ENCODE data around the gene ATXN10. TPM values are rescaled to one million over a fixed set of nuclear protein-coding genes. Genes with fewer than 3 reads are reported as not detected.

ATXN10 gene
- total RNA-seq, 1 experiment from 2014 or later: 135 TPM

- ATAC-seq (no peak), DNase-seq (ENCODE audit: low read depth, low spot score) (no peak)
- no TSS peak for BruUV-seq (replicated peaks)
- Histone ChIP-seq H3K9me3 (ENCODE audit: control insufficient read depth in 1 of 2, insufficient read depth in 1 of 2, low read depth in 1 of 2, low read length in 2 of 2) (no peaks in the 10 kb centered on the region), H3K36me3 (ENCODE audit: control insufficient read depth in 1 of 2, insufficient read depth in 2 of 2, low read length in 2 of 2) (no peaks in the 10 kb centered on the region), H3K79me2 (ENCODE audit: insufficient read depth, low read length) (no peaks in the 10 kb centered on the region), H3K4me3 (replicated peaks in 1 of 2; ENCODE audit: low read depth in 1 of 2, low read length in 2 of 2) (no peak overlapping the region), H3K27ac (ENCODE audit: low read depth, low read length) (no peak overlapping the region), H3K4me2 (ENCODE audit: low read length) (no peak overlapping the region), H3K27me3 (ENCODE audit: insufficient read depth, low read length) (no peaks in the 10 kb centered on the region), H3K9me2 (ENCODE audit: insufficient read depth) (no peaks in the 10 kb centered on the region), H3K9ac (ENCODE audit: low read length) (no peak overlapping the region), H2AFZ (ENCODE audit: low read depth, low read length, poor library complexity, severe bottlenecking) (no peak overlapping the region), H3K4me1 (ENCODE audit: control insufficient read depth in 1 of 2, insufficient read depth in 2 of 2, low read length in 2 of 2) (peaks cover 0 to 3% of the 10 kb centered on the region in 2 experiments; a peak in 2 of 4 replicates), H4K20me1 (ENCODE audit: insufficient read depth) (no peaks in the 10 kb centered on the region)
- intact Hi-C loops (cut with micrococcal nuclease): loop anchor here (2.0 to 10.0 kb wide), 3 partner anchors 104 to 290 kb away; no protein-coding TSS in a partner anchor
- TF ChIP-seq EZH2 (IDR thresholded peaks at IDR 0.05): no peak
- no peak for TF ChIP-seq POLR2AphosphoS5 (IDR thresholded peaks at IDR 0.05; ENCODE audit: low read depth, low read length)
- no peak for TF ChIP-seq REST (IDR thresholded peaks at IDR 0.05; ENCODE audit: low read depth)
- TF ChIP-seq EZH2phosphoT487 (IDR thresholded peaks at IDR 0.05; ENCODE audit: borderline replicate concordance): no peak
- no peak for TF ChIP-seq ELF1 (IDR thresholded peaks at IDR 0.05; ENCODE audit: borderline replicate concordance, low read depth)
- RAD21 ChIA-PET (ENCODE audit: low non-redundant PET in 1 of 2, low total read pairs in 2 of 2, uncharacterized antibody in 2 of 2, unreplicated experiment in 2 of 2): interaction anchor here in 1 of 2 experiments (2.8 kb wide), 1 partner anchor 105 kb away, joined by 10 read pairs; no protein-coding TSS in a partner anchor
- POLR2A ChIA-PET: no interaction called here
- CTCF ChIA-PET: interaction anchor here (0.7 to 2.4 kb wide), 4 partner anchors 11 to 287 kb away, joined by 3 to 10 read pairs (median 4); no protein-coding TSS in a partner anchor
Observed at GRCh38 chr22:45864959-45865476, 193.4 kb downstream of the ATXN10 start.
